K562 (cell line): ENCODE measurements around the gene POGZ. TPM values are rescaled to one million over a fixed set of nuclear protein-coding genes. Genes with fewer than 3 reads are reported as not detected.

ENCODE experiments used
- BCL6 ChIP-seq: fragments of 250-450 bp; sonication (Bioruptor Pico); IDR thresholded peaks from 2 replicates; pipeline ENCODE4 v1.4.0; 2020
- ELF2 ChIP-seq: fragments of 250-450 bp; sonication (Bioruptor Pico); IDR thresholded peaks from 2 replicates; pipeline ENCODE4 v1.5.0; 2021; ENCODE audit warnings: mild to moderate bottlenecking
- EP400 ChIP-seq: fragments of 450-650 bp; IDR thresholded peaks from 2 replicates; pipeline ENCODE4 v1.6.1; 2017; ENCODE audit warnings: antibody characterized with exemption, mild to moderate bottlenecking, moderate library complexity
- FOSL1 ChIP-seq: fragments of 200-800 bp; sonication (Bioruptor generic); conservative IDR thresholded peaks from 2 replicates; pipeline ENCODE4 v1.6.1; 2016; ENCODE audit warnings: missing genetic modification characterization, missing compliant biosample characterization
- HDAC6 ChIP-seq: IDR thresholded peaks from 2 replicates; pipeline ENCODE4 v1.6.1; 2012; ENCODE audit warnings: low read depth, mild to moderate bottlenecking, control low read depth, inconsistent platforms, low read length, moderate library complexity
- MECOM ChIP-seq: fragments of 250-450 bp; sonication (Bioruptor Pico); IDR thresholded peaks from 2 replicates; pipeline ENCODE4 v1.8.0; 2022; ENCODE audit warnings: inconsistent platforms
- MEIS2 ChIP-seq: fragments of 450-650 bp; IDR thresholded peaks from 2 replicates; pipeline ENCODE4 v1.6.1; 2014; ENCODE audit warnings: mild to moderate bottlenecking; ENCODE audit not compliant: partially characterized antibody
- NCOR1 ChIP-seq: fragments of 450-650 bp; IDR thresholded peaks from 2 replicates; pipeline ENCODE4 v1.6.1; 2016; ENCODE audit warnings: mild to moderate bottlenecking, moderate library complexity
- PML ChIP-seq: IDR thresholded peaks from 2 replicates; pipeline ENCODE4 v1.6.1; 2012; ENCODE audit warnings: low read length, inconsistent platforms
- RBM17 ChIP-seq: fragments of 200-400 bp; formaldehyde crosslinking; IDR thresholded peaks from 2 replicates; pipeline ENCODE4 v1.6.1; 2017; ENCODE audit warnings: low read depth, mild to moderate bottlenecking, low read length, borderline replicate concordance
- RBM25 ChIP-seq: fragments of 200-400 bp; formaldehyde crosslinking; IDR thresholded peaks from 2 replicates; pipeline ENCODE4 v1.6.1; 2018; ENCODE audit warnings: low read length, low read depth, moderate library complexity; ENCODE audit not compliant: severe bottlenecking
- SMAD4 ChIP-seq: fragments of 250-450 bp; sonication (Bioruptor Pico); conservative IDR thresholded peaks from 2 replicates; pipeline ENCODE4 v1.8.0; 2021; ENCODE audit warnings: inconsistent platforms, mild to moderate bottlenecking, moderate library complexity
- STAT5B ChIP-seq: fragments of 250-450 bp; sonication (Bioruptor Pico); IDR thresholded peaks from 2 replicates; pipeline ENCODE4 v1.8.0; 2021; ENCODE audit warnings: mild to moderate bottlenecking, inconsistent platforms
- TAF9B ChIP-seq: fragments of 450-650 bp; IDR thresholded peaks from 2 replicates; pipeline ENCODE4 v1.6.1; 2018; ENCODE audit warnings: mild to moderate bottlenecking; ENCODE audit not compliant: partially characterized antibody
- ZNF23 ChIP-seq: fragments of 250-450 bp; sonication (Bioruptor Pico); IDR thresholded peaks from 2 replicates; pipeline ENCODE4 v1.4.0; 2020; ENCODE audit warnings: mild to moderate bottlenecking
- ZNF551 ChIP-seq: fragments of 250-450 bp; sonication (Bioruptor Pico); IDR thresholded peaks from 2 replicates; pipeline ENCODE4 v1.5.0; 2021; ENCODE audit warnings: mild to moderate bottlenecking, moderate library complexity
- ZNF592 ChIP-seq: fragments of 450-650 bp; IDR thresholded peaks from 2 replicates; pipeline ENCODE4 v1.6.1; 2017; ENCODE audit warnings: antibody characterized with exemption, mild to moderate bottlenecking
- polyA plus RNA-seq, 8 experiments: library from polyadenylated mRNA; depleted of rRNA in 4 of 8; stranded (reverse) in 5 of 8; unstranded in 3 of 8; fragments of >200 nt; fragmentation: Nextera tagmentation in 2 of 8; fragmentation: Illumina TruSeq in 1 of 8; extraction: Ambion mirVana in 2 of 8; extraction: Trizol in 1 of 8; gene quantifications; 2 replicates each; pipeline versions ENCODE4 v1.2.1 to v1.2.3, GENCODE V29; 2011 to 2014; ENCODE audit warnings: inconsistent platforms in 1 of 8, missing spikeins in 1 of 8
- total RNA-seq, 7 experiments: library from RNA; depleted of rRNA in 6 of 7; stranded (reverse); fragments of >200 nt in 6 of 7; fragmentation: Illumina TruSeq in 2 of 7; extraction: Trizol in 2 of 7; gene quantifications; 2 replicates each; pipeline versions ENCODE4 v1.2.1 to v1.2.3, GENCODE V29; 2011 to 2021; ENCODE audit warnings: low replicate concordance in 1 of 7
- TF ChIP-seq, protein P1 (sequence below): fragments of 250-450 bp; sonication (Bioruptor Pico); IDR thresholded peaks from 2 replicates; pipeline ENCODE4 v1.5.0; 2021
- TF ChIP-seq, protein P2 (sequence below), 2 experiments: fragments of 250-450 bp in 1 of 2; fragments of 450-650 bp in 1 of 2; sonication (Bioruptor Pico) in 1 of 2; IDR thresholded peaks; 2 replicates each; pipeline versions ENCODE4 v1.6.1 to v1.8.0; 2016 to 2021; ENCODE audit warnings: mild to moderate bottlenecking in 2 of 2, moderate library complexity in 2 of 2, missing compliant biosample characterization in 1 of 2, missing genetic modification characterization in 1 of 2
- TF ChIP-seq, protein P3 (sequence below): fragments of 250-450 bp; sonication (Bioruptor Pico); IDR thresholded peaks from 2 replicates; pipeline ENCODE4 v1.9.0; 2021; ENCODE audit warnings: mild to moderate bottlenecking
- TF ChIP-seq, protein P4 (sequence below): fragments of 250-450 bp; sonication (Bioruptor Pico); IDR thresholded peaks from 2 replicates; pipeline ENCODE4 v1.4.0; 2020; ENCODE audit warnings: mild to moderate bottlenecking

Gene POGZ
- total and polyA plus RNA-seq, 9 of the 15 experiments (the other 6 are each of a cell fraction or from before 2014, with no cell fraction given) = 9.4 to 40.6 (median 21.6) TPM

GRCh38 chr1:151459331-151460046 lies at the start of gene POGZ (continued):
- TF ChIP-seq, protein P1, sequence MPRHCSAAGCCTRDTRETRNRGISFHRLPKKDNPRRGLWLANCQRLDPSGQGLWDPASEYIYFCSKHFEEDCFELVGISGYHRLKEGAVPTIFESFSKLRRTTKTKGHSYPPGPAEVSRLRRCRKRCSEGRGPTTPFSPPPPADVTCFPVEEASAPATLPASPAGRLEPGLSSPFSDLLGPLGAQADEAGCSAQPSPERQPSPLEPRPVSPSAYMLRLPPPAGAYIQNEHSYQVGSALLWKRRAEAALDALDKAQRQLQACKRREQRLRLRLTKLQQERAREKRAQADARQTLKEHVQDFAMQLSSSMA (CRISPR knock-in tag) = no peak
- TF ChIP-seq NCOR1 (0 out of 2 replicates have a peak, but pooled peaks have one; percentile 22), MEIS2 (no peak), EP400 (peak; percentile 69), MECOM (CRISPR knock-in tag) (0 out of 2 replicates have a peak, but pooled peaks have one; percentile 21), RBM17 (no peak), BCL6 (CRISPR knock-in tag) (no peak), ZNF551 (CRISPR knock-in tag) (no peak), HDAC6 (no peak), TAF9B (peak; percentile 18), ELF2 (CRISPR knock-in tag) (0 out of 2 replicates have a peak, but pooled peaks have one; percentile 40), SMAD4 (CRISPR knock-in tag) (peak; percentile 62; the same call in 1 of the 2 replicates), FOSL1 (tag) (peak; percentile 45; the same call in 1 of the 2 replicates), ZNF592 (peak; percentile 86), RBM25 (peak; percentile 16), ZNF23 (CRISPR knock-in tag) (0 out of 2 replicates have a peak, but pooled peaks have one; percentile 29), PML (no peak; the same call in 1 of the 2 replicates), STAT5B (CRISPR knock-in tag) (no peak)
- TF ChIP-seq, protein P2, sequence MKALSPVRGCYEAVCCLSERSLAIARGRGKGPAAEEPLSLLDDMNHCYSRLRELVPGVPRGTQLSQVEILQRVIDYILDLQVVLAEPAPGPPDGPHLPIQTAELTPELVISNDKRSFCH (CRISPR knock-in tag; IDR thresholded peaks at IDR 0.05) = no peak
- TF ChIP-seq, protein P2 (tag; IDR thresholded peaks at IDR 0.05) = peak; percentile 77; the same call in 1 of the 2 replicates
- TF ChIP-seq, protein P3, sequence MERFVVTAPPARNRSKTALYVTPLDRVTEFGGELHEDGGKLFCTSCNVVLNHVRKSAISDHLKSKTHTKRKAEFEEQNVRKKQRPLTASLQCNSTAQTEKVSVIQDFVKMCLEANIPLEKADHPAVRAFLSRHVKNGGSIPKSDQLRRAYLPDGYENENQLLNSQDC (CRISPR knock-in tag) = no peak
- TF ChIP-seq, protein P4, sequence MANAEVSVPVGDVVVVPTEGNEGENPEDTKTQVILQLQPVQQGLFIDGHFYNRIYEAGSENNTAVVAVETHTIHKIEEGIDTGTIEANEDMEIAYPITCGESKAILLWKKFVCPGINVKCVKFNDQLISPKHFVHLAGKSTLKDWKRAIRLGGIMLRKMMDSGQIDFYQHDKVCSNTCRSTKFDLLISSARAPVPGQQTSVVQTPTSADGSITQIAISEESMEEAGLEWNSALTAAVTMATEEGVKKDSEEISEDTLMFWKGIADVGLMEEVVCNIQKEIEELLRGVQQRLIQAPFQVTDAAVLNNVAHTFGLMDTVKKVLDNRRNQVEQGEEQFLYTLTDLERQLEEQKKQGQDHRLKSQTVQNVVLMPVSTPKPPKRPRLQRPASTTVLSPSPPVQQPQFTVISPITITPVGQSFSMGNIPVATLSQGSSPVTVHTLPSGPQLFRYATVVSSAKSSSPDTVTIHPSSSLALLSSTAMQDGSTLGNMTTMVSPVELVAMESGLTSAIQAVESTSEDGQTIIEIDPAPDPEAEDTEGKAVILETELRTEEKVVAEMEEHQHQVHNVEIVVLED (CRISPR knock-in tag) = 0 out of 2 replicates have a peak, but pooled peaks have one; percentile 36
